ENCODE results near the gene NDUFA12.
"Not testable (repeated sequence)": the region's sequence is repeated elsewhere in the genome, so short reads cannot be mapped to it uniquely, and the experiment has no call there.

The NDUFA12 gene

DNA sequence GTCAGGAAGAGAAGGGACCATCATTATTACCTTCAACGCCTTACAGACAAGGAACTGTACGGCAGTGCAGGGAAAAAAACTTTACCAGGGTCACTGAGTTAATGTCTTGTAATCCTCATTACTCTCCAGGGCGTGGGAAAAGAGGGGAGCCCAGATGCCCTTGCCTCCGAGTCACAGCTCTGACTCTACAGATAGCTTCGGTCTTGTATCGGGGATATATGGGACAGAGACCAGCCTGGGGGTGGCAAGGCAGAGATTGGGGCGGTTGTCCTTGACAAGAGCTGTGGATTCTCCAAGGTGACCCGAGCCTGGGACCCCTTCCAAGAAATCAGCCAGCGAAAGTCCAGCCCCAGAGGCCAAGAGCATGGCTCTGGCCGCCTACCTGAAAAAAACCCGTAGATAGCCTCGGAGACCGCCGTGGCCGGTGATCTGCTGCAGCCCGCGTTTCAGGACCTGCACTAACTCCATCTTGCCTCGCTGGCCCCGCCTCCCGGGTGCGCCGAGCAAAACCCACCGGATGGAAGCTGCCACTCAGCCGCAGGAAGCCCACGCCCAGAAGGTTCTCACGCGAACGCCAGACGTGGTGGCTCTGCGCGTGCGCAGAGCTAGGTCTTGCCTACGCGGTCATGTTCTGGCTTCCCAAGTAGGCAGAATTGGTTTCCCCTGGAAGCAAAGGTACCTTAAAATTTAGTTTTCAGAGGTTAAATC lies at the start of gene NDUFA12:
NDUFA12 (minus strand) TSS at position 485 of the 708 bp plus-strand sequence; CDS start at position 468, 17 bp downstream.
- peak; percentile 94 for DNase-seq (ENCODE audit: low read depth)

DNA sequence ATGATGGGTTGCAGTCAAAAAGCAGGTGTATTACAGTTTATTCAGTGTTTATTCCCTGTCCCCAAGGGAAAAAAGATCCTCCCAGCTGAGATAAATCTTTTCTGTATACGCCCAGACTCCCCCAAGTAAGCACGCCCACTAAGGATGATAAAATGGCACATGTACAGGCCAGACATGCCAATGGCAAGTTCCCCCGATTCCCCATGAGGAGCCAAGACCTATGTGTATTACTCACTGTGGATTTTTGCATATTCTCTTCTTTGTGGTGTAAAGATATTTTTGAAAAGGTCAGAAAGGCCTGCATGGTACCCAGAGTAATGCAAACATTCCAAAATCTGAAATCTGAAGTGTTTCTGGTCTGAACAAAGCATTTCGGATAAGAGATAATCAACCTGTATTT lies 47.7 kb upstream of the NDUFA12 start:
- no peak for DNase-seq (ENCODE audit: low read depth)

DNA sequence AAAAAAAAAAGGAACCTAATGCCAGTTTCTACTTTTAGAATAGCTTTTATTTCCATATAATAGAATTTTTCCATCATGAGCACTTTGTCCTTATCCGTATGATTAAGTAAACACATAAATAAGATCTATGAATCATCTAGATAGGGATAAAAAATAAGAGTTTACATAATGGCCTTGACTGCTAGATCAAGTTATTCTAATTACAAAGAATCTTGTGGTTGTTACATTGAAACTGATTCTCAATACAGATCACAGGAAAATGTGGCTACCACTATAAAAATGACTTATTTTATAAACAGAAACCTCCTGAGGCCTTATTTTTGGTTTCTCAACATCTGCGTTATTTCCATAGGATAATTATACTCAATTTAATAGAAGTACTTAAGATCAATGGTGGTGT lies 34.4 kb upstream of the NDUFA12 start:
- DNase-seq (ENCODE audit: low read depth): no peak

DNA sequence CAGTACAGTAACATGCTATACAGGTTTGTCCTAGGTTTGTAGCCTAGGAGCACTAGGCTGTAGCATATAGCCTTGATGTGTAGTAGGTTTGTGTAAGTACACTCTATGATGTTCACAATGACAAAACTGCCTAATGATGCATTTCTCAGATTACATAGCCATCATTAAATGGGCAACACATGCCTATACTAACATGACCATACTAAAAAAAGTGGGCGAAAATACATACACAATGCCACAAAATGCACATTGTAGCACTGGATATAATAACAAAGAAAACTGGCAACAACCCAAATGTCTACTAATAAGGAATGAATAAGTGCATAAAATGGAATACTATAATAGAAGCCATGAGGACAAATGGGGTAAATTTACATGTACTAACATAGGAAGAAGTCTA lies 31.3 kb upstream of the NDUFA12 start:
- DNase-seq (ENCODE audit: low read depth): no peak

DNA sequence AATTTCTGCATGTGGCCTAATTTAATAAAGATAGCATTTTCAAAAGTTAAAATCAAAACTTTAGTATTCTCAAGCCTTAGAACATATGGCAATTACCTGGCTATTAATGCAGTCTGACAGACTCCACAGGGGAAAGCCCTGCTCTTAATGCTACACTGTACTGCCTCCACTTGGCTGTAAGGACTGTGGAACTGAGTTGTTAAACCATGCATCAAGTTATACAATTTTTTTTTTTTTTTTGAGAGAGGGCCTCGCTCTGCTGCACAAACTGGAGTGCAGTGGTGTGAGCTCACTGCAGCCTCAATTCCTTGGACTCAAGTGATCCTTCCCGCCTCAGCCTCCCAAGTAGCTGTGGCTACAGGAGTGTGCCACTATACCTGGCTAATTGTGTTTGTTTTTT lies 19.0 kb upstream of the NDUFA12 start:
- DNase-seq (ENCODE audit: low read depth): no peak

DNA sequence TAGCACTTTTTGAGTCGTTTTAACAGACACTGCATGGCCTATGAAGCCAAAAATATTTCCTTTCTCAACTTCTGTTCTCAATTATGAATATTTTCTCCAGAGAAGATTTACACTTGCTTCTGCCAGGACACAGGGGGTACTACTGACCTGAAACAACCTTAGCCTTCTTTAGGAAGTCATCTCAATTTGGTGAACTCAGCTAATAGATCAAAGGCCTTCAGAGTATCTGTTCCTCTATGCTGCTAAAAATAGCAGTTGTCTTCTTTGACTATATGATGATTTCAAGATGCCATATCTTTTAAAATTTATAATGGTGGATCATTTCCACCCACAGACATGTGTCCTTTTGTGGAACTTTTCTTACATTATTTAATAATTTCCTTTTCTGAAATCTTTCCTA lies 14.0 kb upstream of the NDUFA12 start:
- DNase-seq (ENCODE audit: low read depth): no peak

DNA sequence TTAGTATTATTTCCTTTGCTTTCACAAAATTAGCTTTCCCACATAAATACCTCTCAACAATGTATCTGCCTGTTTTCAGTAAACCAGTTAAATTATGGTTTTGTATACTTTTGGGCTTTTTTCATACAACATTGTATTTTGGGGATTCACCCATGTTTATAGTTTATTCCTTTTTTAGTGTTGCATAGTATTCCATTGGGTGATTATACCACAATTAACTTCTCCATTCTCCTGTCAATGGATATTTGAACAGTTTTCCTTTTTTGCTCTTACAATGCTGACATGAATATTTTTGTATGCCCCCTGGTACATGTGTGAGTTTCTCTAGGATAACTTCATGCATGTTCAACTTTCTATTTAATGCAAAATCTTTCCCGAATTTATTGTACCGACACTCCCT lies 12.6 kb upstream of the NDUFA12 start:
- DNase-seq (ENCODE audit: low read depth): no peak

DNA sequence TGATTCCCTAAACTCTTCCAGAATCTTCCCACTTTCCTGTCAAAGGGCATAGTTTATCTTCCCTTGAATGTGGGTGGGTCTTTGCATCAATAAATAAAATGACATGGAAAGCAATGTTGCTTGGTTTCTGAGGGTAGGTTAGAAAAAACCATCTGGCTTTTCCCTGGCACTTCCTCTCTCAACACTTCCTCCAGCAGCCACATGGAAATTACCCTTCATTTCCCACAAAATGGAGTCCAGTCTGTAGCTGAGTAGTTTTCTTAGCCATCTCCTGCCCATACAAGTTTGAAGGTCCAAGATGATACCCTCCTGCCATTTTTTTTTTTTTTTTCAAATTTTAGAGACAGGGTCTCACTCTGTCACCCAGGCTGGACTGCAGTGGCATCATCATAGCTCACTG lies 11.1 kb upstream of the NDUFA12 start:
- DNase-seq (ENCODE audit: low read depth): no peak

DNA sequence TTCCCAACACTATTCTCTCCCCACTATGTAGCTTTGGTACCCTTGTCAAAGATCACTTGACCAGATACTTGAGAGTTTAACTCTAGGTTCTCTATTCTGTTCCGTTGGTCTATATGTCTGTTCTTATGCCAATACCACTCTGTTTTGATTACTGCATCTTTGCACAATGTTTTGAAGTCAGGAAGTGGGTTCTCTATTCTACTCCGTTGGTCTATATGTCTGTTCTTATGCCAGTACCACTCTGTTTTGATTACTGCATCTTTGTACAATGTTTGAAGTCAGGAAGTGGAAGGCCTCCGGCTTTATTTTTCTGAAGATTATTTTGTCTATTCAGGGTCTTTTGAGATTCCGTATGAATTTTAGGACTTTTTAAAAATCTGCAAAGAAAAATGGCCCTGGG lies 2.7 kb upstream of the NDUFA12 start:
- no peak for DNase-seq (ENCODE audit: low read depth)

DNA sequence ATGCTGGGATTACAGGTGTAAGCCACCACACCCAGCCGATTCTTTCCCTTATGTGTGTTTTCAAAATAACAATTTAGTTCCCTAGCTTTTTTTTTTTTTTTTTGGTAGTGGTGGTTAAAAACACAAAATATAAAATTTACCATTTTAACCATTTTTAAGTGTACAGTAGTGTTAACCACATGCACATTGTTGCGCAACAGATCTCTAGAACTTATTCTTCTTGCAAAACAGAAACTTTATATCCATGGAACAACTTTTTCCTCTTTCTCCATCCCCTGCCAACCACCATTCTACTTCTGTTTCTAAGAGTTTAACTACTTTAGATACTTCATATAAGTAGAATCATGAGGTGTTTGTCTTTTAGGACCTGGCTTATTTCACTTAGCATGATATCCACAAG lies 1.1 kb upstream of the NDUFA12 start:
- DNase-seq (ENCODE audit: low read depth): no peak

DNA sequence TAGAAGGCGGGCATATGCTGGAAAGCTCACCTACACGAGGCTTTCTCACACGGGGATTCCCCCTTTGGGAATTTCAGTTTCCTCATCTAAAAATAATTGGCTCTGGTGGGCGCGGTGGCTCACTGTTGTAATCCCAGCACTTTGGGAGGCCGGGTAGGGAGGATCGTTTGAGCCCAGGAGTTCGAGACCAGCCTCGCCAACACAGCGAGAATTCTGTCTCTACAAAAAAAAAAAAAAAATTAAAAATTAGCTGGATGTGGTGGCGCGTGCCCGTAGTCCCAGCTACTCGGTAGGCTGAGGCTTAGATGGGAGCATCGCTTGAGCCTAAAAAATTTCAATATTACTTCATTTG lies 400 bp upstream of the NDUFA12 start:
- no peak for DNase-seq (ENCODE audit: low read depth)

DNA sequence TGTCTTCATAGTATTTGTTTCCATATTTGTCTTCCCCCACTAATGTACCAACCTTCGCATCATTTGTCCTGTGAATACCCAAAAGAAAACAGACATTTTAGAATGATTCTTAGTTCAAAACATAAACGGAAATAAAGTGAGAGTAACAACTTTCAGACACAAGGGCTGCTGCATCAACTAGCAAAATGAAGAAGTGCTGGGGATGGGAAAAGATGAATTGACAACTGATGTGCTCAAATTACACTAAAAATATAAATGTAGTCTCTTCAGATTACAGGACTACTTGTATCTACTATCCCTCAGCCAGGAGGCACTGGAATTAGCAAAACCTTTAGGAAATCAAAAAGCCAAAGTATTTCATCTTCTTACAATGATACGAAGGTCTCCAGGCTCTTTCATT lies 743 bp downstream of the NDUFA12 start:
- DNase-seq (ENCODE audit: low read depth): no peak

DNA sequence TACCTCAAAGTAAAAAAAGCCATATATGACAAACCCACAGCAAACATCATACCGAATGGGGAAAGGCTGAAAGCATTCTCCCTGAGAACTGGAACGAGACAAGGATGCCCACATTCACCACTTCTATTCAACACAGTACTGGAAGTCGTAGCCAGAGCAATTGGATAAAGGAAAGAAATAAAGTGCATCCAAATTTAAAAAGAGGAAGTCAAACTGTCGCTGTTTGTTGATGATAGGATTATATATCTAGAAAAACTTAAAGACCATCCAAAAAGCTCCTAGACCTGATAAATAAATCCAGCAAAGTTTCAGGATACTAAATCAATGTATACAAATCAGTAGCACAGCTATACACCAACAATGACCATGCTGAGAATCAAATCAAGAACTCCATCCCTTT lies 5.2 kb downstream of the NDUFA12 start:
- DNase-seq (ENCODE audit: low read depth): no peak

DNA sequence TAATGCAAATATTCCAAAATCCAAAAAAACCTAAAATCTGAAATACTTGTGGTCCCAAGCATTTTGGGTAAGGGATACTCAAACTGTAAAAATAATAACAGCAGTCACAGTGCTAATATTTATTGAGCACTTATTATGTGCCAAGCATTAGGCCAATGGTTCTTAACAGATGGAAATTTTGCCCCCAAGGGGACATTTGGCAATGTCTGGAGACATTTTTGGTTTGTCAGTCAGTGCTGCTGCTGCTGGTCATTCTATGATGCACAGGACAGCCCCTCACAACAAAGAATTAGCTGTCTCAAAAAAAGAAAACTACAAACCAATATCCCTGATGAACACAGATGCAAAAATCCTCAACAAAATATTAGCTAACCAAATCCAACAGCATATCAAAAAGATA lies 5.8 kb downstream of the NDUFA12 start:
- DNase-seq (ENCODE audit: low read depth): no peak

DNA sequence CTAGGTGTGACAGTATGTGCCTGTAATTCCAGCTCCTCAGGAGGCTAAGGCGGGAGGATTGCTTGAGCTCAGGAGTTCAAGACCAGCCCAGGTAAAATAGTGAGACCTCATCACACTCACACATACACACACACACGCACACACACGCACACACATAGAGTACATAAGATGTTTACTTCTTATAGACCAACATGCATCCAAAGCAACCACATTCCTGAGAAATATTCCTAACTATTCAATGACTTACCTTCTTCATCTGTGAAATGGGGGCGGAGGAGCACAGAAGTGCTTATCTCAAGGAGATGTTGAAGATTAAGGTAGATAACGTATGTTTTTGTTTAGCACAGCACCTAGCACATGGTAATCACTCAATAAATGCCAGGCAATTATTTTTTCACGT lies 6.4 kb downstream of the NDUFA12 start:
- no peak for DNase-seq (ENCODE audit: low read depth)

DNA sequence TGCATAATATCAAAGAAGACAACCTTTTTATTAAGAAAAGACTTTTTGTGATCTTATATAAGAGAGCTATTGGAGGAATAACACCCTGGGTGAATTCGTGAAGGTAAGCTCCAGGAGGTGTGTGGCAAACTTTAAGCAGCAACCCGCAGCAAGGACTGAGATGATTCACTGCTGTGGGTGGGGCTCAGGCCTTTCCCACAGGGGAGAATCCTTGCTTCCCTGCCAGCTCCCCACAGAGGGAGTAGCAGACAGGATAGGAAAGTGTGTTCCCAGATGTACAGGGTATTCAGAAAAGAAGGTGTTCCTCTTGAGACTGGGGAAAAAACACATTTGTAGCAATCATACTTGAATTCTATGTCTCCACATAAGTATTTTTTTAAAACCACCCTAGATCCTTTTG lies 9.2 kb downstream of the NDUFA12 start:
- no peak for DNase-seq (ENCODE audit: low read depth)

DNA sequence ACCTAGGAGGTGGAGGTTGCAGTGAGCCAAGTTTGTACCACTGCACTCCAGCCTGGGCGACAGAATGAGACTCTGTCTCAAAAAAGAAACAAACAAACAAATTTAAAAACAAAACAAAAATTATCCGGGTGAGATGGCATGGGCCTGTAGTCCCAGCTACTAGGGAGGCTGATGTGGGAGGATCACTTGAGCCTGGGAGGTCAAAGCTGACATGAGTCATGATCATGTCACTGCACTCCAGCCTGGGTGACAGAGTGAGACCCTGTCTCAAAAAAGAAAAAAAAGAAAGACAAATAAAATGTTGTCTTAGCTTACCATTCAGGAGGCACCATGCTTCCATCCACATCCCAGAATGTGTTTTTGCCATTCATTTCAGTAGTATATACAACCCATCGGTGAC lies 9.6 kb downstream of the NDUFA12 start:
- DNase-seq (ENCODE audit: low read depth): not testable (repeated sequence)

DNA sequence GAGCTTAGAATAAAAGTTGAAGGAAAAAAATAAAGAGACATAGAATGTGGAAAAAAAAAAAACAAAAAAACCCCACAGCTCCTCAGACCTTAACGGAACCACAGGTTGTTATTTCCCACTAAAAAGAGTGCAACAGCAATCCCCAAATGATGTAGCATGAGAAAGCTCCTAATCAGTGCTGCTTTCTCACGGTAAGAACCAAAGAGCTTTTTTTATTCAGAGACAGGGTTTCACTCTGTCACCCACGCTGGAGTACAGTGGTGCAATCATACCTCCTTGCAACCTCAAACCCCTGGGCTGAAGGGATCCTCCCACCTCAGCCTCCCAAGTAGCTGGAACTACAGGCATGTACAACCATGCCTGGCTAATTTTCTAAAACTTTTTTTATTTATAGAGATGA lies 13.3 kb downstream of the NDUFA12 start:
- no peak for DNase-seq (ENCODE audit: low read depth)

DNA sequence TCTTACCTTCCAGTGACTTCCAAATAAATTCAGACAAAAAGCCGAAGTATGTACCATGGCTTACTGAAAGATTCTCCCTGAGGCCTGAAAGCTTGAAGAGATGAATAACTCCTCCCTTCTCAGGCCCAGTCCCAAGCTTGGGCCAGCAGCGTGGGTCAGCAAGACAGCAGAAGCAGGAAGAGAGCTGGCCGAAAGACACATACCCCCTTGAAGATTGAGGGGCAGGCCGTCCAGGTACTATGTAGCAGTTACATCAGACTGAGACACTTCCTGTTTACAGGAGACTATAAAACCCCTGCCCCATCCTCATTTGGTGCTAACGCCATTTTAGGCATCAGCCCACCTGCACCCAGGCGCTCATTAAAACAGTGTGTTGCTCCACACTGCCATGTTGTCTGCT lies 15.0 kb downstream of the NDUFA12 start:
- no peak for DNase-seq (ENCODE audit: low read depth)

DNA sequence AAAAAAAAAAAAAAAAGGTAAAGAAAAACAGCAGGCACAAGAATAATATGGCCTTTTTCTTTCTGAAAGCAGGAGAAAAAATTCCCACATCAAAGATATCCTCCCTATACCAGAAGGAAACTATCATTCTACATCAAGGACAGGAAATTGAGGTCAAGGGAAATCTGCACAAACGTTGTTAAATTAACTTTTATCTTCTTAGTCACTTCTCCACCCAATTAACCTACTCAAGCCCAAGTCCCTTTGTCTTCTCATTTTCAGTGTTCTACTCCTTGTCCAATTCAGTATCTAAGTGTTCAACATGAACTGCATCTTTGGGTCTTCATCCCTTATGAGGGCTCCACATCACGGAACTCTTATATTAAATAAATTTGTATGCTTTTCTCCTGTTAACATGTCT lies 15.7 kb downstream of the NDUFA12 start:
- DNase-seq (ENCODE audit: low read depth): no peak

DNA sequence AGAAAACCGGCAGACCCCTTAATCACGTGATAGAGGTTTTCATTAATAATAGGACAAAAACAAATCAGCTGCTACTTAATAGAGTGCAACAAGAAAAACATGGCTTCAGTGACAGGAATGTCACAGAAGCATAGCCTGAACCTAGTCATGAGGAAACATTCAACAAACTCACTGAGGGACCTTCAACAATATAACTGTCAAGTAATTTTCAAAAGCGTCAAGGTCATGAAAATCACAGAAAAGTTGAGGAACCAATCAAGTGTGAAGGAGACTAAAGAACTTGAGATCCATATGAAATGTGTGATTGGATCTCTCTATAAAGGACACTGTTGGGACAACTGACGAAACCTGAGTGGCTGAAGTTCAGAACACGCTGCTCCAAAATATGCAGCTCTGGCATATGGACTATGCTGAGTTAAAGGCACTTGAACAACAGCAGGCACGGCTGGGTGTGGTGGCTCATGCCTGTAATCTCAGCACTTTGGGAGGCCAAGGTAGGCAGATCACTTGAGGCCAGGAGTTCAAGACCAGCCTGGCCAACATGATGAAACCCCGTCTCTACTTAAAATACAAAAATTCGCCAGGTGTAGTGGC lies 16.3 kb downstream of the NDUFA12 start:
- DNase-seq (ENCODE audit: low read depth): no peak

DNA sequence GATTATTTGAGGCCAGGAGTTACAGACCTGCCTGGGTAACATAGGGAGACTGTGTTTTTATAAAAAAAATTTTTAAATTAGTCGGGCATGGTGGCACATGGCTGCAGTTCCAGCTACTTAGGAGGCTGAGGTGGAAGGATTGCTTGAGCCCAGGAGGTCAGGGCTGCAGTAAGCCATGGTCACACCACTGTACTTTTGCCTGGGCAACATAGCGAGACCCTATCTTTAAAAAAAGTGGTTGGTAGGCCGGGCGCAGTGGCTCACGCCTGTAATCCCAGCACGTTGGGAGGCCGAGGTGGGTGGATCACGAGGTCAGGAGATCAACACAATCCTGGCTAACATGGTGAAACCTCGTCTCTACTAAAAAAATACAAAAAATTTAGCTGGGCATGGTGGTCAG lies 18.4 kb downstream of the NDUFA12 start:
- not testable (repeated sequence) for DNase-seq (ENCODE audit: low read depth)

DNA sequence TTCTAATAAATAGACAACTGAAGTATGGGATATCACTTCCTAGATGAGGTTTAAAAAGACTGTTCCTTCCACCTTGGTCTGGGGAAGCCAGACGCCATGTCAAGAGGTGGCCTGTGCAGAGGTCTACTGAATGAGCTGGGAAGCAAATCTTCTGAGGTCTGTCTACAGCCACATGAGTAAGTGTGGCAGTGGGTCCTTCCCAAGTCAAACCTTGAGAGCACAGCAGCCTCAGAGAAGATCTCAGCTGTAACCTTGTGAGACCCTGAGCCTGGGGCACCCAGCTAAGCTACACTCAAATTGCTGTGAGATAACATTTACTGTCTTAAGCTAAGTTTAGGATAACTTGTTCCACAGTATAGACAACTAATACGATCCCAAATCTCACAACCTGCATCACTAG lies 20.2 kb downstream of the NDUFA12 start:
- no peak for DNase-seq (ENCODE audit: low read depth)

DNA sequence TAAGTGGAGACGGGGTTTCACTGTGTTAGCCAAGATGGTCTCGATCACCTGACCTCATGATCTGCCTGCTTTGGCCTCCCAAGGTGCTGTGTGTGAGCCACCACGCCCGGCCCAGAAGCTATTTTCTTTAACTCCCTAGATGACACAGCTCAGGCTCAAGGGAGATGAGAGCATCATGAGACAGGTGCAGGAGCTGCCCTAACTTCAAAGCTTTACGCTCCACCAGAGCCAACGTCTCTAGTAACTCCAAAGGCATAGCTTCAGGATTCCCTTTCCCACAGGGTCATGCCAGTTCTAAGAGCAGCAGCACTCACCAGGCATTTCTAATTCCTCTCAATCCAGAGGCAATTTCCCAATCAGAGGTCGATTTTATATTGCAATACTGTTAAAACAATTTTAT lies 21.0 kb downstream of the NDUFA12 start:
- no peak for DNase-seq (ENCODE audit: low read depth)
